ENCODE data around the gene ATG16L2.

Gene ATG16L2

GRCh38 chr11:72828081-72828567, 13.9 kb downstream of the ATG16L2 start:
- ATAC-seq (ENCODE audit: low read depth) = no peak
- H3K27ac ChIP-seq (ENCODE audit: poor library complexity, severe bottlenecking) = no peak overlapping the region
- no peaks in the 10 kb centered on the region for H3K9me3 ChIP-seq (ENCODE audit: severe bottlenecking)
- no peak for TF ChIP-seq CTCF (IDR thresholded peaks at IDR 0.05; ENCODE audit: poor library complexity, severe bottlenecking)
- H3K36me3 ChIP-seq (ENCODE audit: low read depth) = peaks cover 5% of the 10 kb centered on the region
- H3K27me3 ChIP-seq (ENCODE audit: insufficient read depth, poor library complexity, severe bottlenecking) = no peaks in the 10 kb centered on the region
- H3K4me3 ChIP-seq (ENCODE audit: severe bottlenecking) = no peak overlapping the region
- DNase-seq (ENCODE audit: low spot score) = no peak
- H3K4me1 ChIP-seq (ENCODE audit: insufficient read depth, poor library complexity, severe bottlenecking) = peaks cover 5% of the 10 kb centered on the region

GRCh38 chr11:72828692-72829101, 14.5 kb downstream of the ATG16L2 start:
- no peak for ATAC-seq (ENCODE audit: low read depth)
- no peak overlapping the region for H3K27ac ChIP-seq (ENCODE audit: poor library complexity, severe bottlenecking)
- peaks cover 5% of the 10 kb centered on the region for H3K36me3 ChIP-seq (ENCODE audit: low read depth)
- no peaks in the 10 kb centered on the region for H3K27me3 ChIP-seq (ENCODE audit: insufficient read depth, poor library complexity, severe bottlenecking)
- no peak overlapping the region for H3K4me3 ChIP-seq (ENCODE audit: severe bottlenecking)
- DNase-seq (ENCODE audit: low spot score) = no peak
- TF ChIP-seq CTCF (IDR thresholded peaks at IDR 0.05; ENCODE audit: poor library complexity, severe bottlenecking) = no peak
- H3K9me3 ChIP-seq (ENCODE audit: severe bottlenecking) = no peaks in the 10 kb centered on the region
- H3K4me1 ChIP-seq (ENCODE audit: insufficient read depth, poor library complexity, severe bottlenecking) = peaks cover 5% of the 10 kb centered on the region

- Histone ChIP-seq H3K27me3 (ENCODE audit: insufficient read depth, poor library complexity, severe bottlenecking) (no peaks in the 10 kb centered on the region), H3K4me3 (ENCODE audit: severe bottlenecking) (no peak overlapping the region), H3K36me3 (ENCODE audit: low read depth) (peaks cover 5% of the 10 kb centered on the region), H3K27ac (ENCODE audit: poor library complexity, severe bottlenecking) (no peak overlapping the region), H3K9me3 (ENCODE audit: severe bottlenecking) (no peaks in the 10 kb centered on the region), H3K4me1 (ENCODE audit: insufficient read depth, poor library complexity, severe bottlenecking) (peaks cover 5% of the 10 kb centered on the region)
- TF ChIP-seq CTCF (IDR thresholded peaks at IDR 0.05; ENCODE audit: poor library complexity, severe bottlenecking) = no peak
- no peak for ATAC-seq (ENCODE audit: low read depth)
- no peak for DNase-seq (ENCODE audit: low spot score)
Measured at GRCh38 chr11:72829178-72829577, 15.0 kb downstream of the ATG16L2 start.

- H3K27ac ChIP-seq (ENCODE audit: poor library complexity, severe bottlenecking) = no peak overlapping the region
- peaks cover 5% of the 10 kb centered on the region for H3K4me1 ChIP-seq (ENCODE audit: insufficient read depth, poor library complexity, severe bottlenecking)
- H3K9me3 ChIP-seq (ENCODE audit: severe bottlenecking) = no peaks in the 10 kb centered on the region
- H3K4me3 ChIP-seq (ENCODE audit: severe bottlenecking) = no peak overlapping the region
- no peak for DNase-seq (ENCODE audit: low spot score)
- ATAC-seq (ENCODE audit: low read depth) = no peak
- H3K27me3 ChIP-seq (ENCODE audit: insufficient read depth, poor library complexity, severe bottlenecking) = no peaks in the 10 kb centered on the region
- TF ChIP-seq CTCF (IDR thresholded peaks at IDR 0.05; ENCODE audit: poor library complexity, severe bottlenecking) = no peak
- peaks cover 5% of the 10 kb centered on the region for H3K36me3 ChIP-seq (ENCODE audit: low read depth)
Measured at GRCh38 chr11:72829884-72830533, 15.8 kb downstream of the ATG16L2 start.

Data from RWPE2 (cell line).